BJ (cell line): Measurements from ENCODE around the gene STK32C. TPM values are rescaled to one million over a fixed set of nuclear protein-coding genes. Genes with fewer than 3 reads are reported as not detected.

Experiments used
- CTCF ChIA-PET: fragments of 350-600 bp; formaldehyde crosslinking; extraction: SDS; loops from one replicate; lab custom pipeline; 2021; ENCODE audit warnings: antibody characterized with exemption, inconsistent platforms; lab: Yijun Ruan, JAX
- POLR2A ChIA-PET: fragments of 300-600 bp; sonication (Branson Sonifier 250); formaldehyde crosslinking; extraction: SDS; loops from one replicate; lab custom pipeline; 2021; ENCODE audit warnings: antibody characterized with exemption; lab: Charles Lee
- DNase-seq: peaks from one replicate; pipeline ENCODE4 v3.0.0-alpha.2; 2011; ENCODE audit warnings: low read depth
- H3K27me3 ChIP-seq: 2 replicates; pipeline ENCODE4 v1.6.0; 2011; ENCODE audit warnings: low read length; ENCODE audit not compliant: control insufficient read depth, insufficient read depth
- H3K36me3 ChIP-seq: 2 replicates; pipeline ENCODE4 v1.5.1; 2011; ENCODE audit warnings: low read length; ENCODE audit not compliant: control insufficient read depth, insufficient read depth
- H3K4me3 ChIP-seq: 2 replicates; pipeline ENCODE4 v1.5.1; 2011; ENCODE audit warnings: low read depth, mild to moderate bottlenecking, control low read depth, low read length
- CTCF ChIP-seq: IDR thresholded peaks from 2 replicates; pipeline ENCODE4 v1.5.1; 2011; ENCODE audit warnings: low read depth, mild to moderate bottlenecking, control low read depth, inconsistent platforms, low read length, moderate library complexity; ENCODE audit not compliant: insufficient read depth
- polyA plus RNA-seq: library from polyadenylated mRNA; depleted of rRNA; stranded (reverse); fragments of >200 nt; gene quantifications from 2 replicates; pipeline ENCODE4 v1.2.3, GENCODE V29; 2011; rRNA removed

STK32C gene
- polyA plus RNA-seq, 1 experiment, result 12.1 TPM

GRCh38 chr10:132158823-132159222 is 148.9 kb downstream of the STK32C start:
- H3K4me3 ChIP-seq, result no peak overlapping the region
- no peak for DNase-seq
- no peaks in the 10 kb centered on the region for H3K36me3 ChIP-seq
- no peaks in the 10 kb centered on the region for H3K27me3 ChIP-seq
- ChIA-PET CTCF (no interaction called here), POLR2A (no interaction called here)
- no peak for TF ChIP-seq CTCF

GRCh38 chr10:132158122-132158741 is 149.5 kb downstream of the STK32C start:
- Histone ChIP-seq H3K36me3 (no peaks in the 10 kb centered on the region), H3K27me3 (no peaks in the 10 kb centered on the region), H3K4me3 (no peak overlapping the region)
- POLR2A ChIA-PET, result no interaction called here
- no peak for DNase-seq
- CTCF ChIA-PET, result no interaction called here
- TF ChIP-seq CTCF, result no peak

Other genes starting within 250 kb of the STK32C start
- gene JAKMIP3, start 242.0 kb downstream of the STK32C start, polyA plus RNA-seq, result 0.20 and 0.26 TPM in 2 replicates
- gene DPYSL4, start 121.0 kb downstream of the STK32C start, polyA plus RNA-seq, result 3.4 and 5.3 TPM in 2 replicates
- 8.4 and 10.5 TPM in 2 replicates for gene LRRC27, start 24.2 kb upstream of the STK32C start, polyA plus RNA-seq
- 1.6 and 2.7 TPM in 2 replicates for gene PWWP2B, start 89.2 kb upstream of the STK32C start, polyA plus RNA-seq
- gene INPP5A, start 229.8 kb upstream of the STK32C start, polyA plus RNA-seq, result 59.1 and 60.1 TPM in 2 replicates